Large intestine (tissue), 1 donor: Measurements from ENCODE around the gene TMEM202. TPM values are rescaled to one million over a fixed set of nuclear protein-coding genes. Genes with fewer than 3 reads are reported as not detected.

Source experiments
- polyA plus RNA-seq: library from polyadenylated mRNA; unstranded; fragments of 120-200 nt; gene quantifications from one replicate; pipeline ENCODE4 v1.2.1, GENCODE V29; 2013

The TMEM202 gene
- polyA plus RNA-seq, 1 donor: not detected

Other genes with a start within 250 kb of the TMEM202 start
- 11.5 TPM for gene GRAMD2A, start 200.5 kb upstream of the TMEM202 start, polyA plus RNA-seq
- 322 TPM for gene PKM, start 167.1 kb upstream of the TMEM202 start, polyA plus RNA-seq
- gene PARP6, start 125.8 kb upstream of the TMEM202 start, polyA plus RNA-seq: 74.3 TPM
- gene CELF6, start 78.1 kb upstream of the TMEM202 start, polyA plus RNA-seq: 11.9 TPM
- gene HEXA, start 22.3 kb upstream of the TMEM202 start, polyA plus RNA-seq: 162 TPM
- gene ARIH1, start 76.0 kb downstream of the TMEM202 start, polyA plus RNA-seq: 81.2 TPM